Body of pancreas (tissue), 4 donors: ENCODE results near the gene TENM4.

Experiments used
- CTCF ChIP-seq, 7 experiments: fragments of 450-650 bp in 4 of 7; fragments of 200-600 bp in 3 of 7; sonication (generic) in 3 of 7; IDR thresholded peaks; one replicate each; pipeline ENCODE4 v1.5.1; 2016 to 2019; ENCODE audit warnings: antibody characterized with exemption in 7 of 7
- POLR2A ChIP-seq, 3 donors: fragments of 450-650 bp; IDR thresholded peaks; one replicate each; pipeline ENCODE4 v1.6.1; 2016; ENCODE audit warnings: antibody characterized with exemption in 3 of 3, mild to moderate bottlenecking in 2 of 3

- TF ChIP-seq CTCF (IDR thresholded peaks at IDR 0.05): no peak
- TF ChIP-seq POLR2A (IDR thresholded peaks at IDR 0.05): no peak
These were observed 77.6 kb downstream of the TENM4 start for GRCh38 chr11:79363256-79363655.
